OCI-LY3 (cell line): Measurements from ENCODE around the gene CUBN.

ENCODE experiments used
- H2AFZ ChIP-seq: fragments of 200-600, 300-600 bp; shearing (Covaris generic); 2 replicates; pipeline ENCODE4 v1.6.0; 2014; ENCODE audit warnings: antibody characterized with exemption, low read depth, low read length
- H3K27ac ChIP-seq: fragments of 200-600, 300-600 bp; sonication (generic); 2 replicates; pipeline ENCODE4 v1.5.1; 2014; ENCODE audit warnings: mild to moderate bottlenecking, low read length, moderate library complexity, mixed read lengths
- H3K27me3 ChIP-seq: fragments of 200-600, 300-600 bp; sonication (generic); 2 replicates; pipeline ENCODE4 v1.6.1; 2014; ENCODE audit warnings: low read depth, low read length, mixed read lengths
- H3K36me3 ChIP-seq: fragments of 200-600, 300-600 bp; sonication (generic); replicated peaks from 2 replicates; pipeline ENCODE3; 2014; ENCODE audit warnings: low read depth, low read length, mixed read lengths
- H3K4me1 ChIP-seq: fragments of 300-600, 200-600 bp; sonication (generic); 2 replicates; pipeline ENCODE4 v1.6.1; 2014; ENCODE audit warnings: low read length, mixed read lengths
- H3K4me2 ChIP-seq: fragments of 200-600, 300-600 bp; sonication (generic); 2 replicates; pipeline ENCODE4 v1.6.1; 2014; ENCODE audit warnings: low read length, mixed read lengths
- H3K4me3 ChIP-seq: fragments of 300-600, 200-600 bp; sonication (generic); 2 replicates; pipeline ENCODE4 v1.5.1; 2014; ENCODE audit warnings: antibody characterized with exemption, mild to moderate bottlenecking, low read length, moderate library complexity
- H3K79me2 ChIP-seq: fragments of 300-600, 200-600 bp; shearing (Covaris generic); 2 replicates; pipeline ENCODE4 v1.6.1; 2014; ENCODE audit warnings: mild to moderate bottlenecking, low read length, mixed read lengths
- H3K9ac ChIP-seq: fragments of 300-600, 200-600 bp; shearing (Covaris generic); 2 replicates; pipeline ENCODE4 v1.6.0; 2014; ENCODE audit warnings: mild to moderate bottlenecking, low read length, moderate library complexity
- H3K9me3 ChIP-seq: fragments of 200-600, 300-600 bp; shearing (Covaris generic); 2 replicates; pipeline ENCODE4 v1.6.1; 2014; ENCODE audit warnings: low read length, mixed read lengths; ENCODE audit not compliant: insufficient read depth
- H4K20me1 ChIP-seq: fragments of 200-600, 300-600 bp; sonication (generic); 2 replicates; pipeline ENCODE4 v1.6.1; 2016; ENCODE audit warnings: low read length, mixed read lengths; ENCODE audit not compliant: insufficient read depth
- EZH2phosphoT487 ChIP-seq: fragments of 200-600 bp; shearing (Covaris generic); IDR thresholded peaks from 2 replicates; pipeline ENCODE4 v1.6.1; 2018; ENCODE audit warnings: antibody characterized with exemption, mixed run types, low read depth
- TF ChIP-seq, protein P1 (sequence below): fragments of 200-600, 300-600 bp; sonication (generic); IDR thresholded peaks from 2 replicates; pipeline ENCODE4 v1.5.1; 2014; ENCODE audit warnings: antibody characterized with exemption, low read length, low read depth

The CUBN gene

GRCh38 chr10:17059197-17059688 lies 70.4 kb downstream of the CUBN start:
- H3K27me3 ChIP-seq, result no peaks in the 10 kb centered on the region
- no peaks in the 10 kb centered on the region for H3K4me1 ChIP-seq
- H3K9ac ChIP-seq, result no peak overlapping the region
- no peak for TF ChIP-seq EZH2phosphoT487
- TF ChIP-seq, protein P1, sequence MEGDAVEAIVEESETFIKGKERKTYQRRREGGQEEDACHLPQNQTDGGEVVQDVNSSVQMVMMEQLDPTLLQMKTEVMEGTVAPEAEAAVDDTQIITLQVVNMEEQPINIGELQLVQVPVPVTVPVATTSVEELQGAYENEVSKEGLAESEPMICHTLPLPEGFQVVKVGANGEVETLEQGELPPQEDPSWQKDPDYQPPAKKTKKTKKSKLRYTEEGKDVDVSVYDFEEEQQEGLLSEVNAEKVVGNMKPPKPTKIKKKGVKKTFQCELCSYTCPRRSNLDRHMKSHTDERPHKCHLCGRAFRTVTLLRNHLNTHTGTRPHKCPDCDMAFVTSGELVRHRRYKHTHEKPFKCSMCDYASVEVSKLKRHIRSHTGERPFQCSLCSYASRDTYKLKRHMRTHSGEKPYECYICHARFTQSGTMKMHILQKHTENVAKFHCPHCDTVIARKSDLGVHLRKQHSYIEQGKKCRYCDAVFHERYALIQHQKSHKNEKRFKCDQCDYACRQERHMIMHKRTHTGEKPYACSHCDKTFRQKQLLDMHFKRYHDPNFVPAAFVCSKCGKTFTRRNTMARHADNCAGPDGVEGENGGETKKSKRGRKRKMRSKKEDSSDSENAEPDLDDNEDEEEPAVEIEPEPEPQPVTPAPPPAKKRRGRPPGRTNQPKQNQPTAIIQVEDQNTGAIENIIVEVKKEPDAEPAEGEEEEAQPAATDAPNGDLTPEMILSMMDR, result no peak
- no peaks in the 10 kb centered on the region for H4K20me1 ChIP-seq
- no peak overlapping the region for H3K4me2 ChIP-seq
- no peaks in the 10 kb centered on the region for H3K9me3 ChIP-seq
- no peak overlapping the region for H3K4me3 ChIP-seq
- H3K79me2 ChIP-seq, result no peaks in the 10 kb centered on the region
- no peak overlapping the region for H3K27ac ChIP-seq
- H2AFZ ChIP-seq, result no peak overlapping the region
- H3K36me3 ChIP-seq, result no peaks in the 10 kb centered on the region

- H4K20me1 ChIP-seq, result no peaks in the 10 kb centered on the region
- H3K9me3 ChIP-seq, result no peaks in the 10 kb centered on the region
- H3K4me2 ChIP-seq, result no peak overlapping the region
- H2AFZ ChIP-seq, result no peak overlapping the region
- no peak overlapping the region for H3K9ac ChIP-seq
- H3K4me1 ChIP-seq, result no peaks in the 10 kb centered on the region
- no peak overlapping the region for H3K27ac ChIP-seq
- H3K4me3 ChIP-seq, result no peak overlapping the region
- H3K79me2 ChIP-seq, result no peaks in the 10 kb centered on the region
- no peaks in the 10 kb centered on the region for H3K27me3 ChIP-seq
- no peaks in the 10 kb centered on the region for H3K36me3 ChIP-seq
- TF ChIP-seq EZH2phosphoT487, result no peak
- TF ChIP-seq, protein P1, result no peak
Observed at GRCh38 chr10:17058093-17058492, 71.5 kb downstream of the CUBN start.

- Histone ChIP-seq H4K20me1 (no peaks in the 10 kb centered on the region), H3K9me3 (no peaks in the 10 kb centered on the region), H2AFZ (no peak overlapping the region), H3K27ac (no peak overlapping the region), H3K4me3 (no peak overlapping the region), H3K4me2 (no peak overlapping the region), H3K4me1 (no peaks in the 10 kb centered on the region), H3K27me3 (no peaks in the 10 kb centered on the region), H3K36me3 (no peaks in the 10 kb centered on the region), H3K9ac (no peak overlapping the region), H3K79me2 (no peaks in the 10 kb centered on the region)
- TF ChIP-seq, protein P1, result no peak
- no peak for TF ChIP-seq EZH2phosphoT487
Observed at GRCh38 chr10:17056781-17057428, 72.7 kb downstream of the CUBN start.

- H3K9ac ChIP-seq, result no peak overlapping the region
- no peak overlapping the region for H3K4me3 ChIP-seq
- TF ChIP-seq EZH2phosphoT487, result no peak
- TF ChIP-seq, protein P1, result no peak
- no peaks in the 10 kb centered on the region for H3K79me2 ChIP-seq
- no peaks in the 10 kb centered on the region for H4K20me1 ChIP-seq
- H3K27me3 ChIP-seq, result no peaks in the 10 kb centered on the region
- H3K27ac ChIP-seq, result no peak overlapping the region
- no peaks in the 10 kb centered on the region for H3K9me3 ChIP-seq
- H3K4me1 ChIP-seq, result no peaks in the 10 kb centered on the region
- H3K4me2 ChIP-seq, result no peak overlapping the region
- no peak overlapping the region for H2AFZ ChIP-seq
- no peaks in the 10 kb centered on the region for H3K36me3 ChIP-seq
Observed at GRCh38 chr10:17053513-17053912, 76.1 kb downstream of the CUBN start.
